ENCODE measurements around the gene RPS27.
"Not testable (repeated sequence)": the region's sequence is repeated elsewhere in the genome, so short reads cannot be mapped to it uniquely, and the experiment has no call there.

RPS27 gene

GRCh38 chr1:153985941-153986761, 4.4 kb upstream of the RPS27 start, which contains the start of gene RAB13:
Gene RAB13, minus strand, starts transcription at chr1:153986339. Its CDS starts 103 bp downstream, at chr1:153986236.
- peak in 13 of 14 donors; percentile 13 to 87 (median 52) for DNase-seq

GRCh38 chr1:153987621-153988020, 2.9 kb upstream of the RPS27 start:
- no peak for DNase-seq

GRCh38 chr1:153991151-153991630, 629 bp downstream of the RPS27 start:
- no peak for DNase-seq

GRCh38 chr1:153991806-153992205, 1.2 kb downstream of the RPS27 start:
- no peak for DNase-seq

- no peak for DNase-seq
Measured at GRCh38 chr1:153995202-153995601, 4.6 kb downstream of the RPS27 start.

GRCh38 chr1:153995640-153996039, 5.1 kb downstream of the RPS27 start:
- no peak for DNase-seq

- not testable (repeated sequence) for DNase-seq
Measured at GRCh38 chr1:153996882-153997281, 6.3 kb downstream of the RPS27 start.

- no peak for DNase-seq
Measured at GRCh38 chr1:154000420-154000819, 9.9 kb downstream of the RPS27 start.

- DNase-seq: no peak
Measured at GRCh38 chr1:154006136-154006535, 15.6 kb downstream of the RPS27 start.

- no peak for DNase-seq
Measured at GRCh38 chr1:154012129-154012528, 21.6 kb downstream of the RPS27 start.

GRCh38 chr1:154012543-154012942, 22.0 kb downstream of the RPS27 start:
- DNase-seq: not testable (repeated sequence)

GRCh38 chr1:154014154-154014907, 23.8 kb downstream of the RPS27 start:
- no peak for DNase-seq

- no peak for DNase-seq
Measured at GRCh38 chr1:154019269-154019668, 28.7 kb downstream of the RPS27 start.

GRCh38 chr1:154019940-154020339, 29.4 kb downstream of the RPS27 start:
- no peak for DNase-seq

- not testable (repeated sequence) for DNase-seq
Measured at GRCh38 chr1:154033697-154034096, 43.1 kb downstream of the RPS27 start.

All from C1 segment of cervical spinal cord (tissue), 14 donors.